Activated T-cell treated with anti-CD3 and anti-CD28 coated beads, Interleukin-2, amount 50 U/mL, for 4 hours (primary cell): ENCODE data around the gene TMEM131. TPM values are rescaled to one million over a fixed set of nuclear protein-coding genes. Genes with fewer than 3 reads are reported as not detected.

Experiments
- ATAC-seq, 2 donors: fragments of 200-7000 bp; cut with Tn5 transposase; one replicate each; pipeline ENCODE4 v1.10.0; 2021
- DNase-seq: peaks from one replicate; pipeline ENCODE4 v3.0.0-alpha.2; 2020
- H3K27me3 Mint-ChIP-seq: one replicate; pipeline ENCODE4 v1.8.0; 2021; ENCODE audit warnings: low read depth, mixed read lengths
- H3K36me3 Mint-ChIP-seq: one replicate; pipeline ENCODE4 v1.8.0; 2022; ENCODE audit warnings: mixed read lengths; ENCODE audit not compliant: insufficient read depth
- H3K4me1 Mint-ChIP-seq: one replicate; pipeline ENCODE4 v1.8.0; 2021; ENCODE audit warnings: low read depth, mixed read lengths
- H3K4me3 Mint-ChIP-seq: one replicate; pipeline ENCODE4 v1.8.0; 2021; ENCODE audit warnings: mild to moderate bottlenecking, moderate library complexity, mixed read lengths
- H3K9me3 Mint-ChIP-seq: one replicate; pipeline ENCODE4 v1.8.0; 2021; ENCODE audit warnings: mixed read lengths
- total RNA-seq, 3 donors: library from RNA; stranded (reverse); gene quantifications; one replicate each; pipeline ENCODE4 v1.2.1, GENCODE V29; 2021

Gene TMEM131
- total RNA-seq, 3 donors from 2014 or later = 23.9 to 31.6 (median 28.3) TPM

DNA sequence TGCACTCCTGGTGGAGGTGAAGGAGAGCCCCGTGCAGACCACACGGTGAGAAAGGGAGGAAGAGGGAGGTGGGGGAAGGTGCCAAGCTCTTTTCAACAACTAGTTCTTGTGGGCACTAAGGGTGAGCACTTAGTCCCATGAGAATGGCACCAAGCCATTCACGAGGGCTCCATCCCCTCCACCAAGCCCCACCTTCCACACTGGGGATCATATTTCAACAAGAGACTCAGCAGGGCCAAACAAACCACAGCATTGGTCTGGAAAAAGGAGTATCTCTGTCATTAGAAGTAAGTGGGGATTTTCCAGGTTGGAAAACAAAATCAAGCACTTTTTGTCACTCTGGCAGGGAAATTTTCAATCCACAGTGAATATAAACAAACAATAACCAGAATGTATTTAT, 244.0 kb downstream of the TMEM131 start:
- H3K36me3 Mint-ChIP-seq = peaks cover 14% of the 10 kb centered on the region
- H3K4me1 Mint-ChIP-seq = peaks cover 16% of the 10 kb centered on the region
- ATAC-seq (no peak), DNase-seq (no peak)
- no peaks in the 10 kb centered on the region for H3K9me3 Mint-ChIP-seq
- no peak overlapping the region for H3K4me3 Mint-ChIP-seq
- H3K27me3 Mint-ChIP-seq = no peaks in the 10 kb centered on the region

DNA sequence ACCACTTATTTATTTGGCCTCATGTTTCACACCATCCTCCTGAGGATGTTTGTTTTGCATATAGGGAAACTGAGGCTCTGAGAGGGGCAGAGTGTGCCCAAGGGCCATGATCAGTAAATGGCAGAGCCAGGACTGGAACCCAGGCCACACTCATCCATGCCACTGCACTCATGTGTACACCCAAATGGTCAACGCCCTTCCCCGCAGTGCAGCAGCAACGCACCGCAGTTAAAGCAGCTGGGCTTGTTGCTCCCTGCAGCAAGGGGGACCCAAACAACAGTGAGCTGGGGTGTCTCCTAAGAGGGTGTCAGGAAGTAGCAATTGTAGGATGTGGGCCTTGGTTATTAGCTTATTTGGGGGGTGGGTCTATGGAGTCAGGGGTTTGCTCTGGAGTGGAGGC, 245.7 kb downstream of the TMEM131 start:
- no peaks in the 10 kb centered on the region for H3K9me3 Mint-ChIP-seq
- H3K27me3 Mint-ChIP-seq = no peaks in the 10 kb centered on the region
- DNase-seq (no peak), ATAC-seq (no peak)
- no peak overlapping the region for H3K4me3 Mint-ChIP-seq
- H3K36me3 Mint-ChIP-seq = peaks cover 9% of the 10 kb centered on the region
- H3K4me1 Mint-ChIP-seq = peaks cover 32% of the 10 kb centered on the region

DNA sequence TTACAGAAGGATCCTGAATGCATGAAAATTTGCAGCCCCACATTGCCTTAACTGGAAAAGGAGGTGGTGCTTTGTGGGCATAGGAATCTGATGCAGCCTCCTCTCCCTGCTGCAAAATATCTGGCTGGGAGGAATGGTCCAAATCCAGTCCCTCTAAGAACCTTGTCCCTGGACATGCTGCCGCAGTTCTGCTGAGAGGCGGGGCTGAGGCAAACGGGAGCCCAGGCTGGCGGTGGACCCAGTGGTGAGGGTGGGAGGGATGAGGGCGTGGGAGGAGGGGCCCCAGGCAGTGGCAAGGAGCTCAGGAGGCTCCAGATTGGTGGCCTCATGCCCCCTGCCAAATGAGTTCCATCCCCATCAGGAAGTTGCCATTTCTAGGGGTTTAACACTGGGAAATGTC, 246.2 kb downstream of the TMEM131 start:
- DNase-seq = no peak
- H3K9me3 Mint-ChIP-seq = no peaks in the 10 kb centered on the region
- H3K4me1 Mint-ChIP-seq = peaks cover 34% of the 10 kb centered on the region
- no peaks in the 10 kb centered on the region for H3K27me3 Mint-ChIP-seq
- no peak overlapping the region for H3K4me3 Mint-ChIP-seq
- no peak for ATAC-seq
- peaks cover 4% of the 10 kb centered on the region for H3K36me3 Mint-ChIP-seq

DNA sequence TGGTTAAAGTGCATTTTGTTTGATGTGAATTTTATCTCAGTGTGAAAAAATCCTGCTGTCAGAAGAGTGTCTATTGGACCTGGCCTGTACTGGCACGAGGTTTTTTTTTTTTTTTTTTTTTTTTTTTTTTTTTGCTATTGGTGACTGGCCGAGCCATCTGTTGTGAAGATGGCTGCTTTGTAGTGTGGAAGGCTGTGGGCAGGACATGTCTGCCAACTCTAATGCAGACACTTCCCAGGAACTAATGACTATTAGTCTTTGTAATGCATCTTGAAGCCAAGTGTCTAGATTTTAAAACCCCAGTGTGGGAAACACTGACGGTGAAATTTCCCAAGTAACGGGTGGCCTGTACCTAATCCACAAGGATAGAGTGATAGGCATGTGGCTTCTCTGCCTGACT, 248.0 kb downstream of the TMEM131 start:
- Mint-ChIP-seq H3K9me3 (no peaks in the 10 kb centered on the region), H3K4me1 (peaks cover 51% of the 10 kb centered on the region), H3K4me3 (no peak overlapping the region), H3K36me3 (peaks cover 10% of the 10 kb centered on the region), H3K27me3 (no peaks in the 10 kb centered on the region)
- DNase-seq = no peak
- ATAC-seq = no peak

DNA sequence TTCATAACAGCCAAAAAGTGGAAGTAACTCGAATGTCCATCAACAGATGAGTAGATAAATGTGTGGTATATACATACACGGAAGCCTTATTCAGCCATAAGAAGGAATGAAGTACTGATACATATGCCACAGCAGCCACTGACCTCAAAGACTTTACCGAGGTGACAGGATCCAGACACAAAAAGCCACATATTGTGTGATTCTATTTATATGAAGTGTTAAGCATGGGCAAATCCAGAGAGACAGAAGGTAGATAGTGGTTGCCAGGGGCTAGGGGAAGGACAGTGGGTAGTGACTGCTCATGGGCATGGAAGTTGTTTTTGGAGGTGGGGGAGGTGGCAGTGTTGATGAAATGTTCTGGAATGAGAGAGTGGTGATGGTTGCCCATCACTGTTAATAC, 248.5 kb downstream of the TMEM131 start:
- peaks cover 10% of the 10 kb centered on the region for H3K36me3 Mint-ChIP-seq
- H3K27me3 Mint-ChIP-seq = no peaks in the 10 kb centered on the region
- no peaks in the 10 kb centered on the region for H3K9me3 Mint-ChIP-seq
- DNase-seq (no peak), ATAC-seq (no peak)
- H3K4me1 Mint-ChIP-seq = peaks cover 55% of the 10 kb centered on the region
- no peak overlapping the region for H3K4me3 Mint-ChIP-seq

DNA sequence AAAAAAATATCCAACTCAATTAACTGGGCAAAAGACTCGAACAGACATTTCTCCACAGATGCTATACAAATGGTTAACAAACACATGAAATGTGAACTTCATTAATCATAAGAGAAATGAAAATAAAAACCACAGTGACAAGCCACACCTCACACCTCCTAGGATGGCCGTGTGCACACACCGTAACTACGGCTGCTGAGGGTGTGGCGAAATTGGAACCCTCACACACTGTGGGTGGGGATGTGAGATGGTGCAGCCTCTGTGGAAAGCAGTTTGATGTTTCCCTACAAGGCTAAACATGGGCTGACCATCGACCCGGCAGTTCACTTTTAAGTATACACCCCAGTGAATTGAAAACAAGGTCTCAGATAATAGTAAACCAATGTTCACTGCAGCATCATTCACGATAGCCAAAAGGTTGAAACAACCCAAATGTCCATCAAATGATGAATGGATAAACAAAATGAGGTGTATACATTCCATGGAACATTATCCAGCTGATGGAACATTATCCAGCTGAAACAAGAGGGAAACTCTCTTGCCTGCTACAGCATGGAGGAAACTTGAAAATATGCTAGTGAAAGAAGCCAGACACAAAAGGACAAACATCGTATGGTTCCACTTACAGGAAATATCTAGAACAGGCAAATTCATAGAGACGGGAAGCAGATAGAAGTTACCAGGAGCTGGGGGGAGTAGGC, 250.1 kb downstream of the TMEM131 start:
- no peaks in the 10 kb centered on the region for H3K9me3 Mint-ChIP-seq
- H3K27me3 Mint-ChIP-seq = no peaks in the 10 kb centered on the region

DNA sequence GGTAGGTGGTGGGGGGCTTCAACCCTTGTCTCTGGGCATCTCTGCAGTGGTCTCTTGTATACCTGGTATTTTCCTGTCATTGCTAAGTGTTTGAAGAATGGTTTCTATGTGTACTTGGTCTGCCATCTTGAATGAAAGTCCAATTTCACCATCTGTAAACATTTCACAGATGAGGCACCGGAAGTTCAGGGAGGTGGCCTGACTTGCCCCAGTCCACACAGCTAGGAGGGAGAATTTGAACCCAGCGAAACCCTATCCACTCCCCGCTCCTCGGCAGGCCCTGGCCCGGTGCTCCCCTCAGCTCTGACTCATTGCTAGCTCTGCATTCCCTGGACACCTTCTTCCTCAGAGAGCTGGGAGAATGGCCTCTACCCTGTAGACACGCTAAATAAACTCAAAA, 251.8 kb downstream of the TMEM131 start:
- ATAC-seq (no peak), DNase-seq (no peak)
- Mint-ChIP-seq H3K4me1 (peaks cover 71% of the 10 kb centered on the region), H3K36me3 (peaks cover 16% of the 10 kb centered on the region), H3K4me3 (no peak overlapping the region), H3K27me3 (no peaks in the 10 kb centered on the region), H3K9me3 (no peaks in the 10 kb centered on the region)

More for the DNA sequence above, 250.1 kb downstream of the TMEM131 start:
- Mint-ChIP-seq H3K36me3 (peaks cover 11% of the 10 kb centered on the region), H3K4me1 (peaks cover 71% of the 10 kb centered on the region), H3K4me3 (no peak overlapping the region)
- peak; percentile 85 to 91 for ATAC-seq
- no peak for DNase-seq

DNA sequence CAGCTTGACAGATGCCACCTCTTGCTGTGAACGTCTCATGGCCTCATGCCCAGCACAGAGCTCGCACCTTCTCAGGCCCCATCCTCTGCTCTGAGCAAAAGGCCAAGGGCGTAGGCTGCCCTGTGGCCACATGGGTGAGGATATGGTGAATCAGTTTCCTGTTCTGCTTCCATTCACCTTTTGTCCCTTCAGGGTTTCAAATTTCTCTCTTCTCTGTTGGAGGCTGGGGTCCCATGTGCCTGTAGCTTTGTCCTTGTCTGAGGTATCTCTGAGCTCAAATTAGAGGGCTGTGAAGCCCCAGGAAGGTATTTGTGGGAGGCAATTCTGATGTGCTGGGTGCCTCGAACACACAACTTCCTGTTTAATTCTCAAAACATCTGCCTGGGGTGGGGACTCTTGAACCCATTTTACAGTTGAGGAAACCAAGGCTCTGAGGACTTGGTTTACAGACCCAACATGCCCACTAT, 253.3 kb downstream of the TMEM131 start:
- Mint-ChIP-seq H3K27me3 (no peaks in the 10 kb centered on the region), H3K4me3 (no peak overlapping the region), H3K36me3 (peaks cover 25% of the 10 kb centered on the region), H3K9me3 (no peaks in the 10 kb centered on the region), H3K4me1 (peaks cover 67% of the 10 kb centered on the region)
- DNase-seq (no peak), ATAC-seq (peak; percentile 27 to 50)

DNA sequence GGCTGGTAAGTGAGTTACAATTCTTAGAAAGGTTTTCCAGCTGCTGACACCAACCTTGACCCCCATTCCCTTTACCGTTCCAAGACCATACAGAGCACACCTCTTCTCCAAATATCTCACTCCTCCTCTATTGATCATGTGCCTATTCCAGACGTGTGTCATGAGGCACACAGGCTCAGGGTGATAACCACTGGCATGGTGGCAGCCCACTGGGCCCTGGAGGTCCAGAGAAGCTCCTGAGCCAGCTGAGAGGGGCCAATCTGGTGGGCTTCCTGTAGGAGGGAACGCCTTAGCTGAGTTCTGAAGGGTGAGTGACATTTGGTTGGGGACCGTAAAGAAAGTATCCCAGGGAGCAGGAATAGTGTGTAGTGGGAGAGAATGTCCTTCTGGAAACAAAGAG, 254.1 kb downstream of the TMEM131 start:
- peaks cover 62% of the 10 kb centered on the region for H3K4me1 Mint-ChIP-seq
- peaks cover 31% of the 10 kb centered on the region for H3K36me3 Mint-ChIP-seq
- no peak for DNase-seq
- H3K27me3 Mint-ChIP-seq = no peaks in the 10 kb centered on the region
- H3K4me3 Mint-ChIP-seq = no peak overlapping the region
- no peaks in the 10 kb centered on the region for H3K9me3 Mint-ChIP-seq
- ATAC-seq = no peak

DNA sequence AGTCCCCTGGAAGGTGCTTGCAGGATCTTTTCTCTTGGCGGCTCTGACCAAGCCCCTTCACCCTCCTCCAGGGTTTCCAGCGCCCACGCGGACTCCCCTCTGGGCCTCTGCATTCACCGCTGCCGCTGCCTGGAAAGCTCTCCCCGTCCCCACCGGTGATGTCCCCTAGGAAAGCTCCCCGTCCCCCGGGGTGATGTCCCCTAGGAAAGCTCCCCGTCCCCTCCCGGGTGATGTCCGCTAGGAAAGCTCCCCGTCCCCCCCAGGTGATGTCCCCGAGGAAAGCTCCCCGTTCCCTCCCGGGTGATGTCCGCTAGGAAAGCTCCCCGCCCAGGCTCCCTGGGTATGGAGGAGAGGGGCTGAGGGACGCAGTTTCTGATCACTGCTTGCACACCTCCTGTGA, 254.5 kb downstream of the TMEM131 start:
- ATAC-seq = no peak
- H3K36me3 Mint-ChIP-seq = peaks cover 33% of the 10 kb centered on the region
- DNase-seq = no peak
- peaks cover 58% of the 10 kb centered on the region for H3K4me1 Mint-ChIP-seq
- no peaks in the 10 kb centered on the region for H3K9me3 Mint-ChIP-seq
- no peak overlapping the region for H3K4me3 Mint-ChIP-seq
- no peaks in the 10 kb centered on the region for H3K27me3 Mint-ChIP-seq

DNA sequence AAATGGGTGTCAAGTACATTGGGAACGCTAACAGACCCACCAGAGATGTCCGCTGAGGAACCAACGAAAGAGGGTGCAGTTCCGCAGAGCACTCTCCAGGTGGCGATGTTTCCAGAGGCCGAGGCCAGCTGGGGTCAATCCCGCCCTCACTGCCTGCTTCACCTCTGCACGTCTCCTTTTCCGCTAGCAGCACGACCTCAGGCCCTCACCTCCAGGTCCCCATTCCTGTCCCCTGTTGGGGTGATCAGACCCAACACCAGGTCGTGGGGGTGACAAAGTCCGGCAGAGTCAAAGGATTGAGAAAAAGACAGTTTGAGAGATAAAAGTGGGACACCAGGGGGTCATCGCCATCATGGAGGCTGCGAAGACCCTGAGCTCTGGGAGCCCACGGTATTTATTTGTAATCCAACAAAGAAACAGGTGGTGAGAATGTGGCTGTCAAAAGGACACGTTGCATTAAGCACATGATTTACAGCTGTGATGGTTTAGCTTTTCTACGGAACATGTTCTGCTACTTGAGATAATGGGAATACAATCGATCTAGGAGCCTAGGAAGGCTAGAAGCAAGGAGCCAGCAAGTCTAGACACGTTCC, 255.1 kb downstream of the TMEM131 start:
- DNase-seq (no peak), ATAC-seq (peak in 1 of 2 donors; percentile 36)
- Mint-ChIP-seq H3K4me3 (no peak overlapping the region), H3K9me3 (no peaks in the 10 kb centered on the region), H3K4me1 (peaks cover 54% of the 10 kb centered on the region), H3K27me3 (no peaks in the 10 kb centered on the region), H3K36me3 (peaks cover 35% of the 10 kb centered on the region)

DNA sequence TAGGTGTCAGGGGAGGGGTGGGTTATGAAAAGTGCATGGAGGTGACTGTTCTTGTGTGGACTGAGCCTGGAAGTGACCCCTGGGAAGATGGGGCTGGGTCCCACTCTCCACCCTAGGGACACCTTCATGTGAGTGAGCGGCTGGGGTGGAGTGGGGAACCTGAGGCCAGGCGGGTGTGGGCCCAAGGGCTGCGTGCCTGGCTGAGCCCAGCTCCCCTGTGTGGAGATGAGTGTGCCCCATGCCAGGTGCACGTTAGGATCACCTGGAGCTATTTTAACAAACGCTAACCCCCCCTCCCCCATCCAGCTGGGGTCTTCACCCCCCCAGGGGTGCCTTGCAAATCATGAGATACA, 255.9 kb downstream of the TMEM131 start:
- no peaks in the 10 kb centered on the region for H3K9me3 Mint-ChIP-seq
- no peaks in the 10 kb centered on the region for H3K27me3 Mint-ChIP-seq
- H3K4me1 Mint-ChIP-seq = peaks cover 47% of the 10 kb centered on the region
- H3K36me3 Mint-ChIP-seq = peaks cover 35% of the 10 kb centered on the region
- ATAC-seq = no peak
- H3K4me3 Mint-ChIP-seq = no peak overlapping the region
- no peak for DNase-seq

DNA sequence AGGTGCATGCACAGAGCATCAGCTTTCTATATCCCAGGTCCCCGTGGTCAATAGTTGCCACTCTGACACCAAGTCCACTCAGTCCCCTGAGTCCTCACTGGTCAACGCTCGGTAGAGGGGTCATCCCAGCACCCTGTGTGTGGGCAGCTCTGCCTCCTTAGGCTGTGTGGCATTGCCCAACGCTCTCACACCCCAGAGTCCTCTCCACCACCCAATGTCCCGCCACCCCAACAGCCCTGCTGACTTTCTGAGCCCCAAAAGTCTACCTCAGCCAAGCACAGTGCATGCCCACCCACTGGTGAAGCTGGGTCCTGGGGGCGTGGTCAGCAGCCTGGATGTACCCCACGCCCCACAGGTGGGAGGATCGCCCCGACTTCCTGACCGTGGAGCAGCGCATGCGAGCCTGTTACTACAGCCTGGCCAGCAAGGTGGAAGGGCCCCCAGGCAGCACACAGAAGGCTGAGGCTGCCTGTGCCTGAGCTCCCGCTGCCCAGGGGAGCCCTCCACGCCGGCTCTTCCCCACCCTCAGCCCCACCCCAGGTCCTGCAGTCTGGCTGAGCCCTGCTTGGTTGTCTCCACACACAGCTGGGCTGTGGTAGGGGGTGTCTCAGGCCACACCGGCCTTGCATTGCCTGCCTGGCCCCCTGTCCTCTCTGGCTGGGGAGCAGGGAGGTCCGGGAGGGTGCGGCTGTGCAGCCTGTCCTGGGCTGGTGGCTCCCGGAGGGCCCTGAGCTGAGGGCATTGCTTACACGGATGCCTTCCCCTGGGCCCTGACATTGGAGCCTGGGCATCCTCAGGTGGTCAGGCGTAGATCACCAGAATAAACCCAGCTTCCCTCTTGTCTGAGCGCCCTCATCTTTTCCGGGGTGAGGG, 256.5 kb downstream of the TMEM131 start:
- DNase-seq (no peak), ATAC-seq (no peak)
- Mint-ChIP-seq H3K4me1 (peaks cover 42% of the 10 kb centered on the region), H3K4me3 (no peak overlapping the region), H3K9me3 (no peaks in the 10 kb centered on the region), H3K36me3 (peaks cover 35% of the 10 kb centered on the region), H3K27me3 (no peaks in the 10 kb centered on the region)

DNA sequence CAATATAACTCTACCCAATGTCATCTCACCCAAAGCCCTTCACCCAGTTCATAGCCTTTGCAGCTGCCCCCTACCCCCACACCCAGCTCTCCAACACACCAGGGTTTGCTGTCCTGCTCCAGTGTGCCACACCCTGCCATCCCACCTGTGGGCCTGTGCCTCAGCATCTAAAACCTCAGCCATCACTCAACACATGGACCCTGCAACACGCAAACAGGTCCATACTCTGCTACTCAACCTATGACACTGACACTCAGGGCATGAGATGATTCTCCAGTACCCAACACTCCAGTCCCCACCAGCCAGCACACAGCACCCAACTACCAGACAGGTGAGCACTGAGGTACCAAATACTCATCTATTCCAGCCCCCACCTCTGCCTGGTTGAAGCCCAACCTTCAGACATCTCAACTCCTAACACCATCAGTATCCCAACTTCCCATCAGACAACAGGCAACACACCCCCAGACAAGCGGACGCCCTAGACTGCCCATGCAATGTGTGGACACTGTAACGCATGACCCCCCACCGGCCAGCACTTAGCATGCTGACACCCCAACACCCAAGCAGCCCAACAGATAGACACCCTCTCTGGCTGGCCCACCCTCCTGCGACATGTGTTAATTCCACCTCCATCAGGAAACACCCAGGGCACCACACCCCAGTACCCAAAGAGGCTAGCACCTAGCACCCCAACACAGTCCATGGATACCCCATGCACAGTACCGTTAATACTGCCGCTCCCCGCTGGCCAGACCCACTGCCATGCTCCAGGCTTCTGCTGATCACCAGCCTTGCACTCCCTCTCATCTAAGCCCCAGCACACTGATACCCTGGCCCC, 257.3 kb downstream of the TMEM131 start:
- DNase-seq = no peak
- no peaks in the 10 kb centered on the region for H3K27me3 Mint-ChIP-seq
- no peak overlapping the region for H3K4me3 Mint-ChIP-seq
- H3K9me3 Mint-ChIP-seq = no peaks in the 10 kb centered on the region
- ATAC-seq = no peak
- H3K36me3 Mint-ChIP-seq = peaks cover 31% of the 10 kb centered on the region
- H3K4me1 Mint-ChIP-seq = peaks cover 34% of the 10 kb centered on the region
